HG03045 (cell line): ENCODE results near the gene CALML4.
"Not testable (repeated sequence)": the region's sequence is repeated elsewhere in the genome, so short reads cannot be mapped to it uniquely, and the experiment has no call there.

Source experiments
- ATAC-seq: cut with Tn5 transposase; IDR thresholded peaks from one replicate; pipeline ENCODE4 v1.9.1; 2021; ENCODE audit warnings: mild to moderate bottlenecking, moderate library complexity; ENCODE audit not compliant: unreplicated experiment

Gene CALML4

DNA sequence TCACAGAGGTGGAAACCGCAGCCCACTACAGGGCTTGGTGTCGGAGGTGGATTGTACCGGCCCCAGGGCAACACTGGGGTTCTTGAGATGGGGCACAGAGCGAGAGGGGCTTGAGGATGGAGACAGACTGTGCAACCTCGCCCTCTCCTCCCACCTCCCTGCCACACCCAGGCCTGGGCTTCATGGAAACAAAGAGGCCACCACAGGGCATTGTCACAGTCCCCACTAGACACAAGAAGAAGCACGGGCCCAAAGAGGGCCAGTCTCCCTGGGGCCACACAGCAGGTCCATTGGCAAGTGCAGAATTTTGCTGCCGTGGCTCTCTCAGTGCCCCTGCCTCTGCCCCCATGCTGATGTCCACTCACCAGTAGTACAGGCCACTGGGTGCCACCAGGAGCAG lies 4.1 kb upstream of the CALML4 start:
- ATAC-seq: peak; percentile 9

DNA sequence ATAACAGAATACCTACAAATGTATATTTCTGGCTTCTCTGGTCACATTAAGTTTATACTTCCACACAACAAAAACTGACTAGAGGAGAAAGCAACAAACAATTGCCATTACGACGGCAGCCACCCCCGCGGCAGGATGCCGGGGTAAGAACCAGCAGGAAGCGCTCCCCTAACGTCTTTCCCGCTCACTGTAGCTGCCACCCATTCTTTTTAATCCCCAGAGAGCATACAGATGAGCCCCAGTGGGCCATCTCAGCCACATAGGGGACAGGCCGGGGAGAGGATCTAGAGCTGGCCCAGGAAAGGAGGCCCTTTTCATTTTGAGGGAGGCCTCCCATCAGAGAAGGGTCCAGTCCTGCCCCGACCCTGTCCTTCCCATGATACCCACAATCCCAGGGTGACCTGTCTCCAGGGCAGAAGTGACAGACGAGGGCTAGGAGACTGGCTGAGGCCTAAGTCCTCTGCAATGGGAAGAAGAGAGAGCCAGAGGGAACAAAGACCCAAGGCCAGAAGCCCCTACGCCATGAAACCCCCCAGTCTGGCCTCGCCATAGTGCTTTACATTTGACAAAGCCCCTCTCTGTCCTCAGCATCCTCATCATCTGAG lies 3.6 kb upstream of the CALML4 start:
- ATAC-seq: no peak

DNA sequence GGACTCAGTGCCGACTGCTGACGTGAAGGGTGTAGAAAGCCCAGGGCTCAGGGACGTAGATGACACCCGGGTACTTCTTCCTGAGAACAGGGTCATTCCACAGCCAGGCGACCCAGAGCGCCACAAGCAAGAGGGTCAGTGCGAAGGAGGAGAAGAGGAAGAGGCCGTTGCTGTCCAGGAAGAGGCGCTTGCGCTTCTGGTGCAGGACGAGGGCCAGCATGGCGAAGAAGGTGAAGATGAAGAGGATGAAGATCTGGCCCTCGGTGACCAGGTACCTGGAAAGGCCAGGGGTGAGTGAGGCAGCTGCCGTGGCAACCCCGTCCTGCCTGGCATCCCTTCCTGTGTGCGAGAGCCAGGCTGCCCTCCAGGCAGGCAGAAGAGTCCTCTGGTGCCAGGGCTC lies 3.0 kb upstream of the CALML4 start:
- no peak for ATAC-seq

DNA sequence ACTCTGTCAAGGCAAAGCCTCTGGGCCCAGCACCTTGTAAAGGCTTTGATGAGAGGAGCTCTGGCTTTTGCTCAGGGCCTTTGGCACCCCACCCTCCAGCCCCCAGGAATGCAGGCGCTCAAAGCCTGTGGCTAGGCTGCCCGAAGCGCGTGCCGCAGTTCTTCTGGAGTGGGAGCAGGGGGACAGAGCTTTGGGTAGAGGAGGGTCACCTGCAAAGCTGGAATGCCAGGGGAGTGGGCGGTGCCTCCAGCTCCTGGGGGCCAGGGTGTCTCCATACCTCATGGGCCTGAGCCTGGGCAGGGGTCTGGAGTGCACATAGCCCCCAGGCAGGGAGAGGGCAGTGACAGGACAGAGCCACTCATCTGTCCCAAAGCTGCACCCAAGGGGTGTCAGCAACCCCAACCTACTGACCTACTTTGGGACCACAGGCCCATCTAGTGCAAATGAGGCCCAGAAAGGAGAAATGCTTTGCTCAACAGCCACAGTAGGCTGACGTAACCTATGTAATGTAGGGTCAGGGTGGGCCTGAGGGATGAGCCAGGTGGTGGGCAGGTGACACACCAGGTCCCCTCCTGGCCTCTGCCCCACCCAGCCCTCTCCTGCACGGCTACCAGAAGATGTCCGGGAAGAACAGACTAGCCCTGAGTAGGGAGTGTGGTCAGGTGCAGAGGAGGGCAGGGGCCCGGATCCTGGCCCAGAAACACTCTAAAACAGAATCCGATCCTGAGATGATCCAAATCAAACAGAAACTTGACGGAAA lies 2.2 kb upstream of the CALML4 start:
- no peak for ATAC-seq

DNA sequence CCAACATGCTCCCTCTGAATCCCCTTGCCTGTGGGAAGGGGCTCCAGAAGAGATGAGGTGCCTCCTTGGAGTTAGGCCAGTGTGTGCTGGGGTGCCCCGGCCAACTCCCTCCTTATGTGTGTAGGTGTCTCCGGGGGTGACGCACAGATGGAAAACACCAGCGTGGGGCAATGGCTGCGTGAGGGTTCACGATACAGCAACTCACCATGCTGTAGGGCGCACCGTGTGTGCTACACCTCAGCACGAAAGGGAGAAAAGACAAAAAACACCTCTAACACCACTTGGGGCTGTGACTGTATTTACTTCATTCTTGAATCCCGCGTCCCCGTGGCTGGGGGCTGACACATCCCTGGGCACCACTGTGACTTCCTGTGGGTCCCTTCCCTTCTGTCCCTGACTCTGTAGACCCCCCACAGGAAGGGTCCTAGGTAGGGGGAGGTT lies 1.6 kb upstream of the CALML4 start:
- no peak for ATAC-seq

DNA sequence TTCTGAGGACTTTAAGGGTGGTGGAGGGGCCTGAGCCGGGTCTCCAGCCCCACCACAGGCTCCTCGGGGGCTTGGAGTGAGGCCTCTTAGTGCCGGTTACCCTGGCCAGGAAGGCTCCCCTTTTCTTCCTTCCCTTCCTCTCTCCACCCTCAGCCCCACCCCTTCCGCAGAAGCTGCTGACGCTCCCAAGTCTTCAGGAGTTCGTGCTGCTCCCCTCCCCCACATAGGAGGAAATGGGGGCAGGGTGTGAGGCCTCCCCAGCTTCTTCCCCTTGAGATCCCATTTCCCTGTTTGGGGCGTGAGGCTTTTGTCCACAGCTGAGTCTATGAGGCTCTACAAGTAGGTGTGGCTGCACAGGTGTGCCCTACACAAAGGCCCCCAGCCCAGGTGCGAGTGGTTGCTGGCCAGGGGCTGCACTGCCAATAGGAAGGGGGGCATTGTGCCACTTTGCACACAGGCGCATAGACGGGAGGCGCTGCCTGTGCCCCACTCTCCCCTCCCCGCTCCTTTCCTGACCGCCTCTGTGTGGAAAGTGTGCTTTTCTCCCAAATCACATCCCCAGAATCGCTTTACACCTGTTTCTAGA lies 915 bp upstream of the CALML4 start:
- ATAC-seq: no peak

DNA sequence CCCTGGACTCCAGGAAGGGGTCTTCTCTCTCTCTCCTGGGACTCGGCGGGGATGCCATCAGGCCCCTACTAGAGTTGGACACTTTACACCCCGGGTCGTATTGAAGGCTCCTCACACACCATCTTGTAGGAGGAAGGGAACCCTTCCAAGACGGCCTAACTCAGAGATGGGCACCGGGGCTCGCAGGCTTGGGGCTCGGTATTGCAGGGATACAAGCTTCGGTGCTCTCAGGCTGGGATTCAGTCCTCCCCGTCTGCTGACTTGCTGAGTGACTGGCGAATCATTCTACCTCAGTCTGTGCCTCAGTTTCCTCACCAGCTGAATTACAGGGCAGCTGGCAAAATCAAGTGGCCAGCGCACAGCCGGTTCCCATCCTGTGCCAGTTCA lies 419 bp upstream of the CALML4 start:
- no peak for ATAC-seq

DNA sequence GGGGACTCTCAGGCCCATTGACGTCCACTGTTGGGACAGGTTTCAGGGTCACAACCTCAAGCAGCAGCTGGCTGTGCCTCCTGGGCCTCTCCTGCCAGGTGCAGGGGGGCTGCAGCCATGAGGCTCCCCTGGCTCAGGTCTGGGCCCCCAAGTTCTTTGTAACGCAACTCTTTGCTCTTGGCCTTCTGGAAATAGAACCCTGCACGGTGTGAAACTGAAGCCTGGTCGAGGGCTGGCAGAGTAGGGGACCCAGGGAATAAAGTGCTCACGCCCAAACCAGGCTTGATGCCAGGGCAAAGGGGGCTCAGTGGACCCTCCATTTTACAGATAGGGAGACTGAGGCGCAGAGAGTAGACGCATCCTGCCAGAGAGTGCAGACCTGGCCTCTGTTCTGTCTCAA lies 771 bp downstream of the CALML4 start:
- no peak for ATAC-seq

DNA sequence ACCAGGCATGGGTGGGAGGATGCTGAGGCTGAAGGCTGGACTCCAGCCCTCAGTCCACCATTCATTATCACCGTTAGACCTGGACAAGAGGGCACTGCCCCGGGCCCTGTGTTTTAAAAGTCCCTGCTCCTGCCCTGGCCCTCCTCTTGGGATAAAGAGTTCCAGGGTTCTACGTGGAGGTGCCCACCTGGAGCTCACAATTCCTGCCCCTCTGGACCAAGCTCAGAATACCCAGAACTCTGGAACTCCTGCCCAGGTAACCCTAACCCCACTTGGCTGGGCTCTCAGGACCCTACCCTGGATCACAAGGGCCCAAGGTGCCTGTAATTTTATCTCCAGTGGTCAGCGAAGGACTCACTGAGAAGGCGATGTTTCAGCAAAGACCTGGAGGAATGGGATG lies 1.2 kb downstream of the CALML4 start:
- ATAC-seq: no peak

DNA sequence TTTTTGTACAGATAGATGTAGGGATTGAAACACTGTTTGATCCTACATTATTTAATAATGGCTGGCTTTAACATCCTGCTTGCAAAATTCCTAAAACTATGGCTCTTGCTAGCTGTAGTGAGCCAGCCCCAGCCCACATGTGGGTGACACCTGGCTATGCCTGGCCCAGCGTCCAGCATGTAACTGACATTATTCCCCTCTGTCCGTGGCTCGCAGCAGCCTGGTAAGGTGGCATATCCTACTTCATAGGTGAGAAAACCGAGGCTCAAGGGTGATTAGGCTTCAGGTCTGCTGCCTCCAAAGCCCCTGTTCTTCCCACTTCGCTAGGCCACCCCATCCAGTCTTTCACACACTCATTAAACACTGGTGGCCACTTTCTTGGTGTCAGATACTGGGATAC lies 1.6 kb downstream of the CALML4 start:
- no peak for ATAC-seq

DNA sequence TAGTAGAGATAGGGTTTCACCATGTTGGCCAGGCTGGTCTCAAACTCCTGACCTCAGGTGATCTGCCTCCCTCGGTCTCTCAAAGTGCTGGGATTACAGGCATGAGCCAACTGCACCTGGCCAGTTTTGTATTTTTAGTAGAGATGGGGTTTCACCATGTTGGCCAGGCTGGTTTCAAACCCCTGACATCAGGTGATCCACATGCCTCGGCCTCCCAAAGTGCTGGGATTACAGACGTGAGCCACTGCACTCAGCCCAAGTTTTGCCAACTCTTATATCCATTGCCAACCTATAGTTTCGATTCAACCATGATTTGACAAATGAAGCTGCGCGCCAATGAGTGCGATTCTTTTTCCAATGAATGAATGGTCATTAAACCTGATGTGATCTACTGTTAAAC lies 2.1 kb downstream of the CALML4 start:
- ATAC-seq: not testable (repeated sequence)

DNA sequence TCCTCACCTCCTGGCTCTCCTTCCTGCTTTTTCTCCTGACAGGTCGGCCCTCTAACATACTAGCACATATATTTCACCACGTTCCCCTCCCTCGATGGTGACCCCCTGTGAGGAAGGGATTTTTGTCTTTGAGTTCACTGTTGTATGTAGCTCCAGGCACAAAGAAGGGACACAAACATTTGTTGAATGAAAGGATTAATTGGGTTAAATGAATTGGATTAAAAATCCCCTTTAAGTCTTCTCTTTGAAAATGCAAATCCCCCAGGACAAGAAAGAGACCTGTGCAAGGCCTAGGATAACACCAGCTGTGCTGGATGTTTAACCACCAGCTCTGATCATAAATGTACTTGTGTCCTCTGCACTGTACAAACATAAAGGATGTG lies 3.3 kb downstream of the CALML4 start:
- ATAC-seq: no peak

DNA sequence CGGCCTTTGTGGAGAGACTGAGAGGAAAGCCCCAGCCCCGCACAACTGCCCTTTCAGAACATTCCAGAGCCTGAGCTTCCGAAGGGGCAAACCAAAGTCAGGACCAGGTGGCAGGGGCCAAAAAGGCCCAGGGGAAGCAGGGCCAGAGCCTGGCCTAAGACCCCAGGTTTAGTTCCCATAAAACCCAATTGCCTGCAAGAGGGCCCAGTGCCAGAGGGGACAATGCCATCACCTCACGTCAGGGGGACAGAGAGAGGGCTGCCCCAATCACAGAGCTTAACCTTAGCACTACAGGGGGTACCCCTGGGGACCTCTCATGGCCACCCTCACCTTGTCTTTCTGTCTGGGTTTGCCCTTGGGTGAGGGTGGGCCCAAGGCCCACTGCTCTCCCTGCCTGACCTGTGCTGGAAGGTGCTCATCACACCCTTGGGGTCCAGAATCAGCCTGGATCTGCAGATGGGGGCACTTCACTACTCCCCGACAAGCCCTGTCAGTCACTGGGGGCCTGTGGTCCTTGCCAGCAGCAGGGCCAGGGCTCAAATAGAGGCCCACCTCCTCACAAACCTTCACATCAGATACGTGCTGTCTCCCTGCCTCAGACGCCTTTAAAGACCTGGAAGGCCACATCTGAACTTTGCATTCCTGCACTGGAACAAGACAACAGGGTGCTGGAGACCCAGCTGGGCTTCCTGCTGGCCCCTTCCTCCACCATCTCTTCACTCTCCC lies 3.8 kb downstream of the CALML4 start:
- ATAC-seq: no peak

DNA sequence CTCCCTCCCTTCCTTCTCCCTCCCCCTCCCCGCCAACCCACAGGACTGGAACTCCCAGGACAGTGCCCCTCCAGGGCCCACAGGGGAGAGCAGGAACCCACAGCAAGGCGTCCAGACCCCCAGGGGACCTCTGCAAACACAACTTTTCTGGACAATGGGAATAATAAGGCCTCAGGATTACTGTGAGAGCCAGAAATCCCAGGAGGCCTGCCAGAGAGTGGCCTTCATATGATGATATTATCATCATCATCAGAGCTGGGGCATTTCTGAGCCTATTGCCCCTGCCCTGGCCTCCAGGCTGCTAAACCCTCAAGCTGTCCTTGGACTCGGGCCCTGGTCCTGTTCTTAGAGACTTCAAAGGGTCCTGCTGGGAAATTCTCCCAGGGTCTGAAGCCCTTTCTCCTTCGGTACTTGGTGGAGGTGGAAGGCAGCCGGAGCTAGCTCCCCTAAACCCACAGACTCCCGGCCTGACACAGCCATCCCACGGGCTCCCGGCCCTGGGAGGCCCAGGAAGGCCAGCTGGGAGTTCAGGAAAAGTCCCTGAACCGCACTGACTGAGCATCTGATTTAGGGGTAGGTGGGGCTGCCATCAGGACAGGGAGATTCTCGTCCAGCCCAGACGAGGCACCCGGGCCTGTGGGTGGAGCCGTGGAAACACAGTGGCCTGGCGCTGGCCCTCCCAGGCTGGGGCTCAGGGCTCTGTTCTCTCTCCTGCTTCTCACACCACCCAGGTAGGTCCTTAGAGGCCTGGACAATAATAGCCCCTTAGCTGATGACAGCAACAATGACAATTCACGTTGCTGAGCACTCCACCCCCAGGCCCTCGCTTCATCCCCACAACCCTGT lies 4.9 kb downstream of the CALML4 start:
- no peak for ATAC-seq

DNA sequence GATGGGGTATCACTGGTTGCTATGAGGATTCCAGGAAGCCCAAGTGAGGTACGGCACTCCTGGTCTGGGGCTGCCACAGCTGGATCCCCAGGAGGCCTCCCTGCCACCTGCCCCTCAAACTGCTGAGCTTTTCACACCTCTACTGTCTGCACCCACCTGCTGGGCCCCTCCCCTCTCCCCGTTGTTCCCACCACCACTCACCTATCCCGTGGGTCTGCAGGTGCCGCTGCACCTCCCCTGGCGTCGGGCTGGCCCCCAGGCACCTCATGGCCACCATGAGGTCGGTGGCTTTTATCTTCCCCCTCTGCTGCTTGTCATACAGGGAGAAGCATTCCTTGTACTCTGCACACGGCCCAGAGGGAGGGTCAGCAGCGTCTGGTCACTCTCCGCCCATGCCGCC lies 5.8 kb downstream of the CALML4 start:
- no peak for ATAC-seq

DNA sequence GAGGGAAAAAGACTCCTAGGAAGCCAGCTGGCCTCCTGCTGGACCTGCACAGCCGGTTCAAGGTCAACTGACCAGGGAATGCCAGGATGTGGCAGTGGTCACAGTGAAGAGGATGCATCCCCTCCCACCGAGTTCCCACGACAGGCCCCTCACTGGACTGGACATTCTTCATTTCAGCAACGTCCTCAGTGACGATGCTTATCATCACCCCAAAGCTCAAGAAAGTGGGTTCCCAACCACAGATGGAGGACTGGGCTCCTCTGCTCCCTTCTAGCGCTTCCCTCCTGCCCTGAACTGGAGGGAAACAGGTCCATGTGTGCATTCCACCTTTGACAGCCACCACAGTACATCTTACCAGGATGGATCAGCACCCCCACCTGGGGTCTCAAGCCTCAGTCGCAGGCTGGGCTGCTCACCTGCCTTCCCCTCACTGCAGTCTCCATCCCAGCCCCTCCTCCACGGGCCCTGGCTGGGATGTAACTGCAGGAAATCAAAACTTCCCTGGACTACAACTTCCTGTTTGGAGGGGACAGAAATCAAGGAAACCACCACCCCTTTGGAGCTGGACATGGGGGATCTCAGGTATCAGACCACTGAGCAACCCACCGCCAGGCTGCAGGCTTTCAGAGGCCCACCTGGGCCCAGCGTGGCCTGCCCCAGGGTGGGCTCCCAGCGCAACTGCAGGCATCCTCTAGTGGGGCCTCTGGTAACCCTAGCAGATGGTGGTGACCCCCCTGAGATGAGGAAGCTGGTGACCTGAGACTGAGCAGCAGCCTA lies 7.3 kb downstream of the CALML4 start:
- ATAC-seq: no peak

DNA sequence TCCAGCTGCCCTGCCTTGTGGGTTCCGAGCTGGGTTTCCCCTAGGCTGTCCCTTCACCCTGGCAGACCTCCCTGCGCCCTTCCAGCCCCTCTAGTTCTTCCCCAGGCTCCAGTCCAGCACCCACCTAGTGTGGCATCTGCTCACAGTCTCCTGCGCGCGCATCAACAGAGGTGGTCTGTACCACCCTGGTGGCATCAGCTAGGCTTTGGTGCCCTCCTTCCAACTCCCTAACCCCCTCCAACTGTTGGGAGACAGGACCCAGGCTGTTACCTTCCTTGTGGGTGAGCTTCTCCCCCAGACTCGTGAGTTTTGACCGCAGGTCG lies 8.0 kb downstream of the CALML4 start:
- no peak for ATAC-seq

DNA sequence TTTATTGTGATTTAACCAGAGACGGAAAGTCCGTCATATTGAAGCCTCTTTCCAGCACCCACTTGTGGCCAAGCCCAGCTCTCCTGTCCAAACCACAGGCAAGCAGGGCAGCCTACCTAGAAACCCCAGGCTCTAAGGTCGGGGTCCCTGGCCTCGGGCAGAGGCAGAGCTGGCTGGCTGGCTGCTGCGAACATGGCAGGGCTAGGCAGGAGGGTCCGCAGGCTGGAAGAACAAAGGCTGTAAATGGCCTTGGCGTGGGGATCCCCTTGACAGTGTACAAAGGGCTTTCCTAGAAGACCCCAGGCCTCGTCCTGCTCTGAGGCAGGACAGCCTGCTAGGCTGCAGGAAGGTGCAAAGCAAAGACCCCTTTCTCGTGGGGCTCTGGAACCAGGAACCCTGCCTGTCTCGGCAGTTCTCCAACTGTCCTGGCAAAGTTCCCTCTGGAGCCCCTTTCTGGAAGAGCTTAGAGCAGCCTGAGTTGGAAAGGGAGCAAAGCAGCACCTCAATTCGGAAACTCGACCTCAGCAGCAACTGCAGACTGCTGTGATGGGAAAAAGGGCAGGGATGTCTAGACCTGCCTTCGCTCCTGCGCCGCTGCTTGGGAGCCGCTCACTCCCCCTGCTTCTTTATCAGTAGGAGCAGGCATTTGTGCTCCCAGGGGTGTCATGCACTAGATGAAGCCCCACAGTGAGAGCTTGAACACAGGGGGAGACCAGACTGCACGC lies 8.5 kb downstream of the CALML4 start:
- ATAC-seq: no peak

DNA sequence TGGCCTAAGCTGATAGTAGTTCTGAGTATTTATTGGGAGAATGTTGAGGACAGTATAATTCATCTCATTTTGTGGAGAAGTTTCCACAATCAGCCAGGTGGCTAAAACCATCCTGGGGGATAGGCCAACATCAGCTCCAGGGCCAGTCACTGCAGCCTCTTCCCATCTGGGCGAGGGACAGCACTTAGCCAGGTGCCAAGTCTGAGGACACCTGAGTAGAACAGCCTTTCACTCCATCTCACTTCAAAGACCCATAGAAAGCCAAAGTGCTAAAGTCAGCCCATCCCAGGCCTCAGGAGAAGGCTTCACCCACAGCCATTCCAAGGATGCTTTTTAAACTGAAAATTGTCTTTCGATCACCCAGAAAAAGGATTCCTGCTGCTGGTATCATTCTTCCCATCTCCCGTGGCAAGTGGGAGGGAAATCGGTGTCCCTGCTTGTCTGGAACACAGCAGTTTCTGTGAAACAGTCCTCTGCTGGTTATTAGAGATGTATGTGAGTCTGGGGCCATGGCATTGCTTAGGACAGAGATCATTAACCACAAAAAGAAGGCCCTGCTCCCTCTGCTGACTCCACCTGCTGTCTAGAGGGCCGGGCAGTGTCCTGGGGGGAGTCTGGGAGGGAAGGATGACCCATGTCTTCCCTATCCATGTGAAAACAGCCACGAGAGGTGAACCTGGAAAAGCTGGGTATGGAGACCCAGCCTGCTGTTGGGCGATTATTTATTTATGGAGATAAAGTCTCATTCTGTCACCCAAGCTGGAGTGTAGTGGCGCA lies 9.6 kb downstream of the CALML4 start:
- no peak for ATAC-seq
